Tibial nerve (tissue), 4 donors: ENCODE data around the gene PRKG1.

Experiments
- EP300 ChIP-seq, 2 donors: sonication (generic); formaldehyde crosslinking; IDR thresholded peaks; one replicate each; pipeline ENCODE4 v1.6.1; 2017; ENCODE audit warnings: antibody characterized with exemption in 2 of 2, mild to moderate bottlenecking in 1 of 2
- POLR2A ChIP-seq, 2 donors: fragments of 450-650 bp; IDR thresholded peaks; one replicate each; pipeline ENCODE4 v1.6.1; 2017; ENCODE audit warnings: antibody characterized with exemption in 2 of 2, mild to moderate bottlenecking in 2 of 2, moderate library complexity in 2 of 2
- TF ChIP-seq, protein P1 (sequence below), 5 experiments: fragments of 200-600 bp in 3 of 5; fragments of 450-650 bp in 2 of 5; sonication (generic) in 3 of 5; IDR thresholded peaks; one replicate each; pipeline ENCODE4 v1.5.1; 2016 to 2019; ENCODE audit warnings: antibody characterized with exemption in 5 of 5, mild to moderate bottlenecking in 3 of 5, moderate library complexity in 2 of 5

GRCh38 chr10:52279546-52279945 is 1205.3 kb downstream of the PRKG1 start:
- TF ChIP-seq, protein P1, sequence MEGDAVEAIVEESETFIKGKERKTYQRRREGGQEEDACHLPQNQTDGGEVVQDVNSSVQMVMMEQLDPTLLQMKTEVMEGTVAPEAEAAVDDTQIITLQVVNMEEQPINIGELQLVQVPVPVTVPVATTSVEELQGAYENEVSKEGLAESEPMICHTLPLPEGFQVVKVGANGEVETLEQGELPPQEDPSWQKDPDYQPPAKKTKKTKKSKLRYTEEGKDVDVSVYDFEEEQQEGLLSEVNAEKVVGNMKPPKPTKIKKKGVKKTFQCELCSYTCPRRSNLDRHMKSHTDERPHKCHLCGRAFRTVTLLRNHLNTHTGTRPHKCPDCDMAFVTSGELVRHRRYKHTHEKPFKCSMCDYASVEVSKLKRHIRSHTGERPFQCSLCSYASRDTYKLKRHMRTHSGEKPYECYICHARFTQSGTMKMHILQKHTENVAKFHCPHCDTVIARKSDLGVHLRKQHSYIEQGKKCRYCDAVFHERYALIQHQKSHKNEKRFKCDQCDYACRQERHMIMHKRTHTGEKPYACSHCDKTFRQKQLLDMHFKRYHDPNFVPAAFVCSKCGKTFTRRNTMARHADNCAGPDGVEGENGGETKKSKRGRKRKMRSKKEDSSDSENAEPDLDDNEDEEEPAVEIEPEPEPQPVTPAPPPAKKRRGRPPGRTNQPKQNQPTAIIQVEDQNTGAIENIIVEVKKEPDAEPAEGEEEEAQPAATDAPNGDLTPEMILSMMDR (IDR thresholded peaks at IDR 0.05) = no peak
- no peak for TF ChIP-seq POLR2A (IDR thresholded peaks at IDR 0.05)
- TF ChIP-seq EP300 (IDR thresholded peaks at IDR 0.05) = no peak
